GM12873 (cell line): ENCODE measurements around the gene HSDL2.

ENCODE experiments used
- CTCF ChIP-seq: IDR thresholded peaks from 2 replicates; pipeline ENCODE4 v1.5.1; 2012; ENCODE audit warnings: low read depth, mild to moderate bottlenecking, moderate library complexity, low read length, control low read depth; ENCODE audit not compliant: insufficient read depth; ENCODE audit errors: missing control alignments

The HSDL2 gene

DNA sequence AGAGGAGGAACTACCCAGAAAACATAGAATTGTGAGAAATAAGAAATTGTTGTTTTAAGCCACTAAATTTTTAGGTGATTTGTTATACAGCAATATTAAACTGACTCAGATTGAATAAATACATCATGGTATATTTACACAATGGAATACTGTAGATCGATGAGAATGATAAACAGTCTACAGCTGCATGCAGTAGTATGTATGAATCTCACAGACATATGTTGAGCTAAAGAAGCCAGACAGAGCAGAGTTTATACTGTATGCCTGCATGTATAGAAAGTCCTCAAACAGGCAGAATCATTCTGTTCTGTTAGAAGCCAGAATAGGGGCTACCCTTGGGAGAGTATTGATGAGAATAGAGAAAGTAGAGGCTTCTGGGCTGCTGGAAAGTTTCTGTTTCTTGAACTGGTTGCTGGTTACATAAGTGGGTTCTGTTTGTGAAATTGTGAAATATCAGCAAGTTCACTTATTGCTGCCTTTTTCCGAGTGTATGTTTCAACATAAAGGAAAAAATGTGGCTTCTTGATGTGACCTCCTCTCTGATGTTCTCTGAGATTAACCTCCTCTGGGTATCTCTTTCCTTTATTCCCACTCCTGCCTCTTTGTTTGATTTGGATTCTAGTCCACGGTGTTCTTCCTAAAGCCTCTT lies 116.3 kb downstream of the HSDL2 start:
- no peak for TF ChIP-seq CTCF

- no peak for TF ChIP-seq CTCF
Measured at GRCh38 chr9:112500842-112501241, 120.9 kb downstream of the HSDL2 start.

DNA sequence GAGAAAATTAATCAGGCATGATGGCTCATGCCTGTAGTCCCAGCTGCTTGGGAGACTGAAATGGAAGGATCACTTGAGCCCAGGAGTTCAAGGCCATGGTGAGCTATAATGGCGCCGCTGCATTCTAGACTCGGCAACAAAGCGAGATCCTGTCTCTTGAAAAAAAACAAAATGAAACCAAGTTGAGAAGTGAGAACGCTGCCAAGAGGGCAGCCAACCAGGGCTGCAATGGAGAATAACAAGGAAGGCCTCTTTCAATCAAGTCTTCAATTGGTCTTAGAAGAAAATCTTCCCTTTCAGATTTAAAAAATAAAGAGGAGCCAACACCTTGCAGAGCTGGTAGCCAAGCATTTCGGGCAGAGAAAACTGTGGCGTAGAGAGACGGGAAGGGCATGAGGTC lies 121.4 kb downstream of the HSDL2 start:
- no peak for TF ChIP-seq CTCF

DNA sequence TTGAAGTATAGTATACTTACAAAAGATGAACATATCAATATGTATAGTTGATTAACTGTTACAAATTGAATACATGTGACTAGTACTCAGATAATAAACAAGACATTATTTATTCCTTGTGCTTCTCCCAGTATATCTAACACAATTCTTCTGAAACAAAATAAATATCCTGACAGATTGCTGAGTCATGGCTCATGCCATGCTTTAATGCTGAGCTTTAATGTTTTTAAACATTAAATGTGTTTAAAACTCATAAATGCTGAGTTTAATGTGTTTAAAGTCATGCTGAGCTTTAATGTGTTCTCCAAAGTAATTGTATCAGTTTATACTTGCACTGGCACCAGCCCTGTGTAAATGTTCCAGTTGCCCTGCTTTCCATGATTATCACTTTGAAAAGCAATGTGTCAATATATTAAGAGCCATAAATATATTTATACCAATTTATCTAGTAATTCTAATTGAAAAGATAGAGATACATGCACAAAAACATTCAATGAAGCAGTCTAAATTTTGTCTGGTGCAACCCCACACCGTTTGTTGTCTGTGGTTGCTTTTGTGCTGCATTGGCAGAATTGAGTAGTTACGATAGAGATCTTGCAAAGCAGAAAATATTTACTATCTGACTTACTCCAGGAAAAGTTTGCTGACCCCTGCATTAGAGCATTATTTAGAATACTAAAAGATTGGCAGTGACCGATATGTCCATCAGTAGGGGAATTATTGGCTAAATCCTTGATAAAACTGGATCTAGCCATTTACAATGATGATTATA lies 122.5 kb downstream of the HSDL2 start:
- TF ChIP-seq CTCF: no peak

- TF ChIP-seq CTCF: no peak
Measured at GRCh38 chr9:112503170-112503569, 123.3 kb downstream of the HSDL2 start.

DNA sequence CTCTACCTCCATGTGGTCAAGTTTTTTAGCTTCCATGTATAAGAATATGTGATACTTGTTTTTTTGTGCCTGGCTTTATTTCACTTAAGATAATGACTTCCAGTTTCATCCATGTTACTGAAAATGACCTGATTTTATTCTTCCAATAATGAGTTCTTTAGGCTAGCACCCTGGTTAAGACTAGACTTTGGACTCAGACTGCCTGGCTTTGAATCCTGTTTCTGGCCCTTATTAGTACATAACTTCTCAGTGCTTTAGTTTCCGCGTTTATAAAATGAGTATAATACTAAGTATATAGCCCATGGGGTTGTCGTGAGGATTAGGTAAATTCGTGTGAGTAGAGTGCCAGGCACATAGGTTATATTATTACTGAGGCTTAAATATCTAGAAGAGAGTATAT lies 125.2 kb downstream of the HSDL2 start:
- TF ChIP-seq CTCF: no peak

GRCh38 chr9:112505607-112506006 lies 125.7 kb downstream of the HSDL2 start:
- no peak for TF ChIP-seq CTCF
